HG02759 (cell line): ENCODE measurements around the gene CNDP1.

ENCODE experiments used
- ATAC-seq: cut with Tn5 transposase; IDR thresholded peaks from one replicate; pipeline ENCODE4 v1.9.1; 2021; ENCODE audit warnings: mild to moderate bottlenecking, moderate library complexity; ENCODE audit not compliant: unreplicated experiment

Gene CNDP1

GRCh38 chr18:74573053-74573452 is 38.8 kb downstream of the CNDP1 start:
- ATAC-seq = no peak

GRCh38 chr18:74574916-74575315 is 40.6 kb downstream of the CNDP1 start:
- no peak for ATAC-seq

DNA sequence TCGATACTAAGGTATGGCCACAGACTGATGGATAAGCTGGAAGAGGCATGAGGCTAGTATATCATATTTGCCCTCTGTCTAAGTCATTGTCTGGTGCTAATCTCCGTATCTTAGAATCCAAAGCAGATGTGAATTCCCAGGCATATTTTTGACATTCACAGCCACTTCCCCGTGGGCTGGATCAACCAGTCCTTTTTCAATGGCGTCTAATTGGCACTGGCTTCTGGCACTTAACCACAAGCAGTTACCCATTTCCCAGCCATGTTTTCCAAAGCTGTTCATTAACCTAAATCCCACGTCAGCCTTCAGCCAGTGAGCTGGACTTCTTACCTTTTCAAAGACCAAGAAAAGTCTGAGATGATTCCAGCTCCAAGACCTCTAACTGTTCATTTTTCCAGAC is 42.7 kb downstream of the CNDP1 start:
- no peak for ATAC-seq

DNA sequence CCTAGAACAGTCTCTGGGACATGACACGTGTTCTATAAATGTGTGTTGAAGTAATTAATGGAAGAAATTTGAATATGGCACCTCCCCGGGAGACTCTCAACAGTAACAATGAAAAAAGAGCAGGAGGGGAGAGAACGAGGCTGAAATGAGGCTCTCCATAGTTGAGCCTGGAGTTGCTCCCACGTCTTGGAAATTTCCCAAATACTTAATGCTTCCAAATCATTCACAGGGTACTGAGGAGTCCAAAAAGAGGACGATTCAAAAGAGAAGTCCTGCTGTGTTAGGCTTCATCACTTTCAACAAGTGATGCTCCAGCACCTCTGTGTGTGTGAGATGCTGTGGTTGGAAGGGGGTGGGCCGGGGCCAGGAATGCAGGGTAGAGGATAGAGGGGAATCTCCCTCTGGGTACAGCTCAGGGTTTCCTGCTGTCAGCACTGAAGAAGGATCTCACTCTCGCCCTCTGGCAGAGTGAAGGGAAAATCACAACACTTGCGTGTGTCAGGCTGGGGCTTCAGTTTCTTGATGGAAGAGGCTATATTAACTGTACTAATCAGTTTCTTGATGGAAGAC is 45.3 kb downstream of the CNDP1 start:
- ATAC-seq = no peak

- ATAC-seq = no peak
Measured at GRCh38 chr18:74582642-74583041, 48.3 kb downstream of the CNDP1 start.

- no peak for ATAC-seq
Measured at GRCh38 chr18:74587441-74587840, 53.1 kb downstream of the CNDP1 start.

- no peak for ATAC-seq
Measured at GRCh38 chr18:74589021-74589420, 54.7 kb downstream of the CNDP1 start.

GRCh38 chr18:74589811-74590210 is 55.5 kb downstream of the CNDP1 start:
- no peak for ATAC-seq

DNA sequence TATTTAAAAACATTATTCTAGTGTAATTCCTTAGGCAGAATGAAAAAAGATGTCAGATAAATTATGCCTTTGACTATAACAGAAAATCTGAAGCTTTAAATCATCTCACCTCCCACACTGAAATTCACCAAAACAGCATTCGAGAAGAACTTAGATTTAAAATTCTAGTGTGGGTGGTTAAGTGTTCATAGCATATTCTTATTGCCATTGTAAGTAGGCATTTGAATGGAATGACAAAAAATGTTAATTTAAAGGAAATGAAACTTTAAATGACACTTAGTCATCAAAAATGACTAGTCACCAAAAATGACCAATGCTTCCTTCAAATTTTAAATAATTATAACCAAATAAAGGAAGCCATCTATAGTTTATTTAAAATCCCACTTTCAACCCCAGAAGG is 56.4 kb downstream of the CNDP1 start:
- ATAC-seq = no peak

- no peak for ATAC-seq
Measured at GRCh38 chr18:74595431-74595830, 61.1 kb downstream of the CNDP1 start.

DNA sequence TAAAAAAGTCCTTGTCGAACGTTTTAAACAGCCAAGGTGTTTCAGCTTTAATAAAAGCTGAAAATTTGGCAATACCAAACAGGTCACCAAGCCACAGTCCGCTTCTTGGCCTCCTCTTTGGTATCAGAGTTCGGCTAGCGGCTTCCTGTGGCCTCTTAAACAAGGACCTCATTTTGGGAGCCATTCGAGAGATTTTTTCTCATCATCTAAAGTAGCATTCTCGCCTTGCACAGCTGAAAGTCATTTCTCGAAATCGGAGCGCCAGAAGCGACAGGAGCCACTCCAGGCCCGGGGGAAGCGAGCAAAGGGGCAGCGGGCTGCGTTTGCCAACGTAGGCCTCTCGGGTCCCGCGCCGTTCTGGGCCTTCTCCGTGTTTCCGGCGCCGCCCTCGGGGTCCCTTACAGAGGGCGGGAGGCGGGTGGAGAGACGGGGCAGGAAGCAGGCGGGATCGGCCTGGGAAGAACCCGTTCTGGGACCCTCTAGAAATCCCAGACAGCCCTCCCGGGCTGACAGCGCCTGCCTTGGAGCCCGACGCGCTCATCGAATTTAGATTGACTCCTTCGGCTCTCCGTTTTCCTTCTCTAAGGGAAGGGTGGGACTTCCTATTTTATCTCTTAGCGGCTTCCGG is 62.8 kb downstream of the CNDP1 start:
- ATAC-seq = peak; percentile 37

GRCh38 chr18:74597662-74598349 is 63.5 kb downstream of the CNDP1 start, which contains the start of gene ZNF407:
ZNF407 (plus strand) TSS chr18:74597870; CDS start chr18:74631020, 33,150 bp downstream.
- peak; percentile 78 for ATAC-seq

DNA sequence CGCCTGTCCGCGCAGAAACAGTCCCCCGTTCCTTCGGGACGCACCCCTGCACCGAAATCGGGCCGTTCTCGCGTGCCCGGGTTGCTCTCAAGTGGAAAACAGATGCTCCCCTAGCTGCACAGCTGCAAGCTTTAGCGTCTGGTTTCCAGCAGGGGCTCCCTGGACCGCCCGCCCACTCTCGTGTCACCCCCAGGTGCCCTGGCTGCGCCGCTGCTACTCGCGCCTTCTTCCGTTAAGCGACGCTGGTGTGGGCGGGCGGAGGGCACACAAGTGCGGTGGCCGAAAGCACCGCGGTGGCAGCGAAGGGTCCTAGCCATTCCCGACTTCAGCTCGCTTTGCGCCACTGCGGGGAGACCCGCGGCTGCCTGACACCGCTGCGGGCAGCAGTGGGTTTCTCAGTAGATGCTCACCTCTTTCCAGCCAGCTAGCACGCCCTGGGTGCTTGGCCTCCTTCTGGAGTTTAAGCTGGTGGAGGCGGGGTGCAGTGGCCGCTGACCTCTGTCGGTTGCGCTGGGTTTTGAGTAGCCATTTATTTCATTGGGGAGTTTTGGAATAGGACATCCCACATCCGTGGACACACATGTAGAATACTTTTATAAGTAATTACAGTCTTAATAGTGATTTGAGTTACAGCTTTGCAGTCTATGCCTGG is 64.2 kb downstream of the CNDP1 start:
- ATAC-seq = peak; percentile 65

DNA sequence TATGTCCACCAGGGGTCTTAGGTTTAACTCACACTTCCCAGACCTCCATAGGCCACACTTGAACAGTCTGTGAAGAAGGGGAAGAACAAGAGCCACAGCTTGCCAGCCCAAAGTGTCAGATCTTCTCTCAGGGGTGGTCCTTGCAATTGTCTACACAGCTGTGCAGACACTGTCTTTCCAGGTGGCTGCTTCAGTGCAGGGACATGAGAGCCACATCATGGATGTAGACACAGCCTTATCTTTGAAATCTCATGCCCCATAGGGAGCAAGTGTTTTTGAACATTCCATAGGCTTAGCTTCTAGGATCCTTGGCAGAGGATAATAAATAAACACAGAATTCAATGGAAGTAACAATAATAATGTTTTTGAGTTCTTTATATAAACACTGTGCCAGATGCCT is 70.1 kb downstream of the CNDP1 start:
- no peak for ATAC-seq

- ATAC-seq = no peak
Measured at GRCh38 chr18:74604774-74605173, 70.5 kb downstream of the CNDP1 start.

GRCh38 chr18:74608681-74609080 is 74.4 kb downstream of the CNDP1 start:
- ATAC-seq = no peak

DNA sequence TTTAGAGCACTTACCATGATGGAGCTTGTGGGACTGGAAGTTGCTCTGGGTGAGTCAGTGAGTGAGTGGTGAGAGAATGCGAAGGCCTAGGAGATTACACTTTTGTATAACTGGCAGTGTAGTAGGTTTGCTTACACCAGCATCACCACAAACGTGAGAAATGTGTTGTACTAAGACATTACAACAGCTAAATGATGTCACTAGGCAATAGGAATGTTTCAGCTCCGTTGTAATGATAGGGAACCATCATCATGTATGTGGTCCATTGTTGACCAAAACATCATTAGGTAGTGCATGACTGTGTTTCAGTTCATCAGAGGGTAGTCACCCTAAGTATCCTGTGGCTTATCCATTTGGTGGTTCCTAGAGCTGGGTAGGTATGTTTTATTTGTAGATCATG is 75.2 kb downstream of the CNDP1 start:
- no peak for ATAC-seq

GRCh38 chr18:74610051-74610615 is 75.8 kb downstream of the CNDP1 start:
- peak; percentile 61 for ATAC-seq

DNA sequence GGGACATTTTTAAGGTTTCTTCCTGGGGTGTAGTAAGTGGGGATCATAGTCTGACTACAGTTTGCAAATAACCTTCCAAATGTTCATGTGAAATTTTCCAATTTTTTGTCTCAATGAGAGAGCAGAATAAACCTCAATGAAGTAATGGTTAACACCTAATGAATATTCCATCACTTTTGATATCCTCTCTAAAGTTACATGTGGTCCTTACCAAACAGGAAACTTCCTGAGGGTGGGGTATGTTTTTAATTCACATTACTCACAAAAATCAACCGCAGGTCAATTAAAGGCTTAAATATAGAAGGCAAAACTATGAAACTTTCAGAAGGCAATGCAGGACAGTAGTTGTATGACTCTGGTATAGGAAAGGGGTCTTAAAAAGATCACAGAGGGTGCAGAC is 76.6 kb downstream of the CNDP1 start:
- ATAC-seq = no peak

GRCh38 chr18:74611765-74612164 is 77.5 kb downstream of the CNDP1 start:
- ATAC-seq = no peak

DNA sequence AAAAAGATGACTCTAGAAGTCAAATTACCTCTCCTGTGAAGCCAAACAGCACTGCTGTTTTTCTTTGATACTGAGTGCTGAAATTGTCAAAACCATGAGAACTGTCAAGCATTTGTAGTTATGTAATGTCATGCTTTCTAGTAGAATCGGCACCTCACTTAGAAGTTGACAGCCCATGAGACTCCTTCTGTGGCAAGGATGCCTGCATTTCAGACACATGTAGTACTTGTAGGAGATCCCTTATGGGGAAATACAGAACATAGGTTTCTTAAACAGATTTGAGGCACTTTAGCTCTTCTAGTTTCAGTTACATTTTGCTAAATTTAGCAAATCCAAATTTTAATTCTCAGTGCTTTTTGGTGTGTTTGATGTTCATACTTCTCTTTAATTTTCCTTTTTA is 79.1 kb downstream of the CNDP1 start:
- ATAC-seq = no peak

- ATAC-seq = no peak
Measured at GRCh38 chr18:74616494-74616893, 82.2 kb downstream of the CNDP1 start.
